Hypothalamus (tissue), 51 donors: ENCODE results near the gene CACNB4.

Experiments
- DNase-seq, 51 donors: peaks; one replicate each; lab custom pipeline; 2025; lab: John Stamatoyannopoulos, UW

Gene CACNB4

DNA sequence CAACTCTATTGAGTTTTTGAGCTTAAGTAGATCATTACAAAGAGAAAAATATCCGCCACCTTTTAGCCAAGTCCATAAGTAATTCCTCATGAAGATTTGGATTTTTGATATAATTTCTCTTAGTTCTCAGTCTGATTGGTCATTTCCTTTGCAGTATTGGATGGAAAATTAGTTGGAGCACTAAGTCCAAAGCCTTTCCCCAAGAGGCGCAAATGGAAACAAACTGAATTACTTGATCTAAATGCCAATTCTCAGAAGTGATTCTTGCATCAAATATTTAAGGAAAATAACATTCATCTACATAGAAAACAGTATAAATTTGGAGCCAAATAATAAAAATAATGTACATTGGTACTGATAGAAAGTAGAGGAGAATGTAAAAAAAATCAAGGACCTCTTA is 115.6 kb downstream of the CACNB4 start:
- DNase-seq = no peak

DNA sequence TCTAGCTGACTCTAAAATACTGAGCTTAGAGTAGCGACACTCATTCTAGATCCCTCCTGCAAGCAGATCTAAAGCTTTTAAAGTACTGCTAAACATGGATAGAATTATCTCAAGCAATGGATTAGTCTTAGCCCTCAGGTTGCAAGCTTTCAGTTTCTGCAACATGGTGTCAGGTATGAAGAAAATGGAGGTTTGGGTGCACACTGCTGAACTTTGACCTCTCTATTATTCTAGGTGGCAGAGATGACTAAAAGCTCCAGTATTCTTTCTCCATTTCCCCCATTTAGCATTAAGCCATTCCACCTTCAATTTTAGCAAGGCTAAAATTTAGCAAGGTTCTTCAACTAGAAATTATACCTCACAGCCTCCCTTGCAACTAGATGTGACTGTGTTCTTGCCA is 117.0 kb downstream of the CACNB4 start:
- no peak for DNase-seq

DNA sequence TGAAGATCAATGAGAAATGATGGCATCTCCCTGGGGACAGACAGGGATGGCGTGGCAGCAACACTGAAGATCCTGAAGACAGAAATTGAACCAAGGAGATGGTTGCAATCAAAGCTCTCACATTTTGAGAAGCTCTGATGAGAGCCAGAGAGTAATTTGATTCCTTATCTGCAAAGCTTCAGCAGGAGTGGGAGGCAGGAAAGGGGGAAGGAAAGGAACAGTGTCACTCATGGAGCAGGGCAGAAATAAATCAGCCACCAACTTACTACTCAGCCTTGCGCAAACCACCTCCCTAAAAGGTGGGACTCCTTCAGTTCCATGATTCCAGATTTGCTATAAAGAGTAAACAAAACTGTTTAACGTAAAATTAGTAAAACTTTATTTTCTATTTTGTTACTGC is 119.2 kb downstream of the CACNB4 start:
- DNase-seq = peak in 1 of 51 donors; percentile 27

DNA sequence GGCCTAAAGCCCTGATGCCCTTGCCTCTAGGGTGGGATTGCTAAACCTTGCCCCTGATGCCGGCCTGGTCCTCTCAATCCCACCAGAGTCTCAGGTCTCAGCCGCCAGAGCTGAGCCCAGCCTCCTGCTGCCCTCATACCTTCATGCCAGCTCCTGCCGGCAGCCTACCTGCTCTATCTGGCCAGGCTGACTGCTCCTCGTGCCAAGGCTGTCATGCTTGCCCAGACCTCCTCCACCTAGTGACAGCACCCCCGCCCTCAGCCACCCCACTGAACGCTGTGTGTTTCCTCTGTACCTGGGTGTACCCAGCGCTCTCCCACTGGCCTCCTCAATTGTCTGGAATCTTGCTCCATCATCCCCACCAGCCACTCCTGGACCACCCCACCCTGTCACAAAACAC is 120.1 kb downstream of the CACNB4 start:
- DNase-seq = no peak

DNA sequence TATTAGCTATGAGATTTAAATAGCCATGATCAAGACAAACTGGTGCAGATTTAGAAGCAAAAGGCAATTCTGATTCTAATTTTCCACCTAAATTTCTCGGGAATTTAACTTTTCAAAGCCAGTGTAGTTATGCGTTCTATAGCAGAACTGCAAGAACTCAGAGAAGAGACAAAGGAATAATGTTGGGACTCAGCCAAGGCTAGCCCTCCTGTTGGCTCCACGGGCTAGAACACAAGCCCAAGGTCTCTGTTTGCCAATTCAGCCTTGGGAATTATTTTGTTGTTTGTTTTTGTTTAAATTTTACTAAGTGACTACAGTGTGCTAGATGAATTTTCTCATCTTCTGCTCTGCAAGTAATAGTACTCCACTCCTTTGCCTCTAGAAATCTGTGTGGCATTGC is 121.2 kb downstream of the CACNB4 start:
- no peak for DNase-seq

DNA sequence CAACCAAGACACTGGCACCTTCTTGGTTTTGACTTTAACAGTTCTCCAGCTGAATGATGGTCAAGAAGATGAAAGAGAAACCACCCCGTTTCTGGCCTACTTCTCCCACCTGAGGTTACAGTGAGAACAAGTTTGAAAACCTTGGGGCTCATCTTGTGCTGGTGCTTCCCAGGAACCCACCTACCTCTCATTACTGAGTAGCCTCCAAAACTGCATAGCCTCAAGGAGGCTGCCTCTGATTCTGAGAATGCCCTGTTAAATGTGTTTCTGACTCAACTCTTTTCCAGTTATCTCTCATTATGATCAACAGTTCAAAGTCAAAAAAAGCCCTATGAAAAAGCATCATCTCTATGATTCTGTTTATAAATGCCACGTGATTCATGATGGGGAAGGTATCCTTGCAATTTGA is 121.9 kb downstream of the CACNB4 start:
- no peak for DNase-seq

DNA sequence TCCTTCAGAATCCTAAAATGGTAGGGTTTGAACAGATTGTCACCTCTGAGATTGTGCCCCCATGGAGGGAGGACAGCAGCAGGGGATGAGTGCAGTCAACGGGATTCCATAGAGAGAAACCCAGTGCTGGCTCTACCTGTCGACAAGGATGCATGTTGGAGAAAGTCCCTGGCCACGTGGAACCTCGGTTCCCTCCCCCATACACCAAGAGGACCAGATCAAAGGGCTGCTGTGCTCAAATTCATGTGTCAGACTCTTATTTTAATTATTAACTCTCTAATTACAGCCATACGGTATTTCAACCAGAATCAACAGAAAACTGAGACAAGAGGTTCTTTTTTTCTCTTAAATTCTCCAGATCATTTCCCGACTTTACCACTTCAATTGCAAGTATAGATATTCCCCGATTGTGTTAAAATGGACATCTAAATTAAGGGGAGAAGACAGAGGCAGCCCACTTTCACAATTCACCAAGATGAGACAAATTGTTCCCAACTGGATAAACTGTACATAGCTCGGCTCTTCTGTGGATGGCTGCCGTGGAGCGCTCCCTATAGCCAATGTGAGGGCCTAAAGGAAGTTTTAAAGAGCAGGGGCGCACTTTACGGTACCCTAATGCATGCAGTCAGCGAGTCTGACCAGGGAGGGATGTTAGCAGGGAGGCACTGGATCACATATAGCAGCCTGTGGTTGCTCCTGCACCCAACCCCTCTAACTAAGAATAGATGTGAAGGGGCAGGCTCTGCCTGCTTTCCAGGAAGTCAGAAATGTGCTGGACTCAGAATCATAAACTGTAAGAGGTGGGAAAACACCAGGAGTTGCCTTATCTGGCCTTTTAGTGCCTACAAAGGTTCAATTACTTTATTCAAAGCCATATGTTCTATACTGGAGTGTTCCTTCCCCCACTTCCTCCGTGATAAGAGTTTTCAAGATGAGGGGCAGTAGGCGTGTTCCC is 123.1 kb downstream of the CACNB4 start:
- no peak for DNase-seq

DNA sequence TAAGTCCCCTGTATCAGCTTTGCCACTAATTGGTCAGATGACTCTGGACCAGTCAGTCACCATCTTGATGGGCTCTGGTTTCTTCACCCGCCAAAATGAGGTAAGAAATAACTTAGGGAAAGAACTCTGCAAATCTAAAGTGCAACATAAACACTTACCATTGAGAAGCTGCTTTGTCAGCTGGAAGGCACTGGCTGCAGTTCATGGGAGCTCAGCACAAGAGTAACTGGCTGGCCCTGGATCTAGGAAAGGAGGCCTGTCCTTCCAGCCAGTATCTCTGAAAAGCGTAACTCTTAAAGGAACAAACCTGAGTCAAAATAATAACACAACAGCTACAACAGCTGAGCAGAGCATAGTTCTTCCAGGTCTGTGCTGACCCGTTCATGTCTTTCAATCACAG is 123.9 kb downstream of the CACNB4 start:
- DNase-seq = no peak

DNA sequence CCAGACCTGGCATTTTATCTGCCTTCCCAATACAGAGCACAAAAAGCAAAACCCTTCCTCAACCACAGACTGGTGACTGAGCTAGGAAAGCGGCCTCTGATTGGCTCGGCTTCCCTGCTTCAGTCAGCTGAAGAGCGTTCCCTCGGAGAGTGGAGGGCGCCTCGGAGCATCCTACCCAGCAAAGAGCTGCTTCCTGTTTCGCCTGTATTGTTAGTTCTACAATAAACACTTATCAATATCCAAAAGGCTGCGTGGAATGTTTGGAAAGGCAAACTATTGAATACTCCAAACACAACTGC is 125.0 kb downstream of the CACNB4 start:
- peak in 46 of 51 donors; percentile 3 to 89 (median 54) for DNase-seq

DNA sequence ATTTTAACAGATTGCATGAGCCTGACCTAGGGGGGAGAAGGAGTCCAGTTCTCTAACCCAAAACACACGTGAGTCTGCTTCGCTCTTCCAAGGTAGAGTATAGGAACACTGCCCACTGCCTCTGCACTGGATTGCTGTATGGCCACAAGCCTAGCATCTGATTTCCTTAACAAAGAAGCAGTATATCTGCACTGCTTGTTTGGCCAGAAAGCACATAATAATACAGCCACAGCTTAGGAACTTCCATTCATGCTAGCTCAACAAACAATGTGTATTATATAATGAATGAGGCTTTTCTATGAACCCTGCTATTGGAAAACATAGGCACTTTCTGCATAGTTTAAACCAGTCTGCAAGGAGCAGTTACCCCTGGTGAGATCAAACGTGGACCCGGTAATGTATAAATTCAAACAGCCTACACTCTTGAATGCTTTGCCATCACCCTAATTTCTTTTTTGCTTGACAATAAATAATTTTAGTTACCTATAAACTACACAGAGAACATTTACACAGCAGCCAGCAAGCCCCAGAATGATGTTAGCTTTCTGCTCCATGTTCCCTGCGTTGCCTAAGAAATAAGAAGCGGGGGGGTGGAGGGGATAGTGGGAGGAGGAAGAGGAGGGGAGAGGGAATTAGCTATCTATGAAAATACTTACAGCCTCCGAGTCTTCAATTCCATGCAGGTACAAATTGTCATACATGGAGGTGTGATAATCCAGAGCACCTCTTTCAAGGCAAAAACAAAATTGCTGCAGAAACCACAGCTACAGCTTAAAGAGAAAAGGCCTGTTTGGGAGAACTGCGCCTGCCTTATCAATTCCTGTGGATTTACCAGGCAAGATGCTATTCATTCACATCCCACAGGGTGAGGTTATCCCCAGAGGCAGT is 125.6 kb downstream of the CACNB4 start:
- peak in 14 of 51 donors; percentile 4 to 89 (median 18) for DNase-seq

DNA sequence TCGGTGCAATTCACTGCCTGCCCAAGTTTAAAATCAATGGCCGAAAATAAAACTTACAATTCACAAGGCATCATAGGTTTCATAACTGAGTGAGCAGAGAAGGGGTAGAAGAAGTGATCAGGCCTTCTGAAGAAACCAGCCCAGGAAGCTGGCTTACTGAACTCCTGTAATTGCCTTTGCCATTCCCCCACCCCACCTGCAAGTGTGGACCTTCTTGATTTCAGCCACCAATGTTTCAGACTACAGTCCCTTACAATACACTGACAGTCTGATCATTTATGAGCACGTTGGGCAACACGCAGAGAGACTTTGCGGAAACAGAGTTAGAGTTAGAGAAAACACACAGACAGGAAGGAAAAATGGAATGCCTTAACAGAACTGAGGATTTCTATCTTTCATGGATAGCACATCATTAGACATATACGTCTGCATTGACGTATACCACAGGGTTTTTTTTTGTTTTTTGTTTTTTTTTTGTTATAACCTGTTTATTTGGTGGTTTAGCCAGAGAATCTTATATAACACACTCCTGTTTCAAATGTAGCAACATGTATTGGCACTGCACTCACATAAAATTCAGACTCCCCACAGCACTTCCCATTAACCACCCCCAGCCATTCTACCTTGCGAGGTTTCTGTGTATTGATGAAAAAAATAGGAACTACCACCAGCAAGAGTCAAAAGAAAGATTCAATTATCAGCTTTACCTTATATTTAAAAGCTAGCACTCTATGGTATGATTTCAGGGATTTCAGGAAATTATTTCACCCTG is 126.4 kb downstream of the CACNB4 start:
- peak in 2 of 51 donors; percentile 10 to 62 for DNase-seq

DNA sequence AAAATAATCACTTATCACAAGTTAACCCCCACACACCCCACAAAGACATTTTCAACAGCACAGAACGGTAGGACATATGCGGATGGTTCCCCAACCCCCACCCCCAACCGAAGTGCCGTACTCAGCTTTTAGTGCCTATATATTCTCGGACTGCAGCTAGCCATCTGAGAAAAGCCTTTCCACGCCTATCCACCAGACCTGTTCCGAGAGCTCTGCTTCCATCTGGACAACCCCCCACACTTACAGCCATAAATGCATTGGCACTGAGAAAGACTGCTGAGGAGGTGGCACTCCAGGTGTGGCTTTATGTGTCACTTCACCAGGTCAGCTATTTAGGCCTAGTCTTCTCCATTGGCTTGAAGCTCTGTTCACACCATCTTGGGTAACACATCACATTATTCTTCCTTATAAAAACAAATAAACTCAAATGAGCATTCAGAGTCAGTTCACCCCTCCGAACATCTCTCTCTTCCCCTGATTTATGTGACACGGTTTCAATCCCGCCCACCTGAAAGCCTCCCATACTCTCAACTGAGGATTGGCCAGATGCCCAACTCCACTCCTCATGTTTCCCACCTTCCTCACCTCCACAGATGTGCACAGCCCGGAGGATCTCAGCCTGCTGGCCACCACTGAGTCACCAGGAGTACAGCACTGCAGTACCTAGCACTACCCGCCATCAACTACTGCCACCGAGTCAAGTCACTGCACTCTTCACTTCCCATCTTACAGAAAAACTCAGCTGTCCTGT is 127.4 kb downstream of the CACNB4 start:
- DNase-seq = peak in 1 of 51 donors; percentile 48

DNA sequence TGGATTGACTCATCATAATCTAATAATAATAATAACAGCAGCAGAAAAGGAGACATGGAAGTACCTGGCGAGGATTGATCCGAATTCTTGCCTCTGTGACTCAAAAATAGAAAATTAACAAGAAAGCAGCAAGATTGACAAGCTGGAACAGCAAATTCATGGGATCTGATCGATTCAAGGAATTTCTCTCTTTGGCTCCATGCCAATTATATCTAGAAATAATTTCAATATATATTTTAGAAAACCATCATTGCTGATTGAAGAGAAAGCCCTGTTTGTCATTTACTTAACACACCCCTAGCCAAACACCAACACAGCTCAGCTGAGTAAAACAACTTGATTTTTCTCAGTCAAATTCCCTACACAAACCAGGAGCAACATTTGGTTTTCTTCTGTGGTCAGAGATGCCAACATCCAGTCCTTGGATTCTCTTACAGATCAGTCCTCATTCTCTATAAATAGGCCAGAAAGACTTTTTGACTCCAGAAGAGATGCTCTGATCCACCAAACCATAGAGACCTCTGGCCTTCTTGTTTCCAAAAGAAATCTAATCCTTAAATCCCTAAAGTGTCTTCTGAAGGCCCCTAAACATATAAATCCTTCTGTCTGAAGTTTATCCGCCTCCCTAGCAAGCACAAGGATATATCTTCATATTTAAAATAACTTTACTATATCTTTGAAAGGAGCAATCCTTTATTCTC is 129.9 kb downstream of the CACNB4 start:
- DNase-seq = no peak

DNA sequence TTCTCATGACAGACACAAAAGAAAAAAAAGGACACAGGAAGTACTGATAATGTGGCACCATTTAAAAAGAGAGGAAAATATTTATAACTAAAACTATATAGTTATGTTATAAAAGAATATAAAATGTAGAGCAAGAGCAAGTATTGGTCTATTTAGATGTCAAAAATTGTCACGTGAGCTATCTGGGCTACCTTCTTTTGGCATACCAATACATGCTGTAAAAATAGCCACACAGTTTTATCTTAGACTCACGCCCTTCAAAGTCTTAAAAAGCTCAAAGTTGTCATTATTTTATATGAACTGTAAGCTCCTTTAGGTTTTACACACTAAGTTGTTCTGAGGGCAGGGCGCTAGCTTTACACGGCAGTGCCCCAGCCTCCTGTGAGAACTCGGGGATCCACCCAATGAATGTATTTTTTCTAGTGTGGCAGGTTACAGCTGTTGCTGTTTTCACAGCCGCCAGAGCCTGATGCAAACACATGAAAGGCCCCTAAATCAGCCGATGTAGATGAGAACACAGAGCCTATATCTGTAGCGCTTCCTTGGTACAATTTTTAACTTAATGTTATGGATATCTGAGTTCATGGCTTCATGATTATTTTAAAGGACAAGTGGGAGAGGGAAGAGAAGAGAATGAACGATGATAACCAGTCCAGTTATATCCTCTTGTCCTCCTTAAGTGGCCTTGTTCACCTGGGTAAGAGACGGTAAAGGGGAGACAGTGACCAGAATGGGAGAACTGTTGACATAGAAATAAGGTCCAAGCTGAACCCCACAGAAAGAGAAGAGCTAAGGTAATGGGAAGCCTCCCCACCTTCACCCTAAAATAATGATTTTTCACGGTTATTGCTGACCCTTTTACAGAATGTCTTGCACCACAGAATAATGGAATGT is 130.8 kb downstream of the CACNB4 start:
- DNase-seq = no peak

DNA sequence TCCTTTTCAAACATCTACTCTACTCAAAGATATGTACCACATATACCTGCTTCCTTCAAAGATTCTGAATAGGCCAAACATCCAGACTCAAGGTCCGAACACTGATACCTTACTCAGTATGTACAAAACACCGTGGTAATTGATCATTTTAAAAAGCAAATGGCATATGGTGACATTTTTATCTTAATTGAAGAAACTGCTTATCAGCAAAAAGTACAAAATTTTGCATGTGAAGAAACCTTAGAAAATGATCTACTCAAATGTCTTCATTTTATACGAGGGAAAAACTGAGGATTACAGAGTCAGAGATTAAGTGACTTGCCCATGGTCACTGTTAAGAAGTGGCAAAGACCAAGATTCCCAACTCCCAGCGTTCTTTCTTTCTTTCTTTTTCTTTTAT is 133.0 kb downstream of the CACNB4 start:
- no peak for DNase-seq

DNA sequence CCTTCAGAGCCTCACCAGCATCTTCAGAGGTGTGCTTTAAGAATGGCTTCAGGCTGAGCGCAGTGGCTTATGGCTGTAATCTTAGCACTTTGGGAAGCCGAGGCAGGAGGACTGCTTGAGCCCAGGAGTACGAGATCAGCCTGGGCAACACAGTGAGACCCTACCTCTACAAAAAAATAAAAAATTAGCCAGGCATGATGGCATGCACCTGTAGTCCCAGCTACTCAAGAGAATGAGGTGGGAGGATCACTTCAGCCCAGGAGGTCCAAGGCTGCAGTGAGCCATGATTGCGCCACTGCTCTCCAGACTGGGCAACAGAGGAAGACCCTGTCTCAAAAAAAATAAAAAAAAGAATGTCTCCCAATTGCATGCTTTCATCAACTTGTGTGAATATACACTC is 137.3 kb downstream of the CACNB4 start:
- DNase-seq = no peak

DNA sequence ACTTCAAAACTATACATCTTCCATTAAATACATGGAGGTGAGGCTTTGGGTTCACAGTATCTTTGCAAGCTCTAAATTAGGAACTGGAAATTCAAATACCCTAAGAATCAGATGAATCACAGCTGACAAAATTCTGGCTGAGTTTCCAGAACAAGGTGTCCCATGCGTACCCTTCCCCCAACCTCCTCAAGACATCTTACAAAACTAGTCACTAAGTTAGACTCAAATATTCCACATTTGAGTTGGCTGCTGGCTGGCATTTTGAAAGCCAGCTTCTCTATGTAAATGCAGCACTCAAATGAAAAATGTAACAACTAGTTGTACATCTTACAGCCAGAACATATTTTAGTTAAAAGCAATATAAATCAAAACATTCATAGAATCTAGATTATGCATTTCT is 139.6 kb downstream of the CACNB4 start:
- DNase-seq = no peak

DNA sequence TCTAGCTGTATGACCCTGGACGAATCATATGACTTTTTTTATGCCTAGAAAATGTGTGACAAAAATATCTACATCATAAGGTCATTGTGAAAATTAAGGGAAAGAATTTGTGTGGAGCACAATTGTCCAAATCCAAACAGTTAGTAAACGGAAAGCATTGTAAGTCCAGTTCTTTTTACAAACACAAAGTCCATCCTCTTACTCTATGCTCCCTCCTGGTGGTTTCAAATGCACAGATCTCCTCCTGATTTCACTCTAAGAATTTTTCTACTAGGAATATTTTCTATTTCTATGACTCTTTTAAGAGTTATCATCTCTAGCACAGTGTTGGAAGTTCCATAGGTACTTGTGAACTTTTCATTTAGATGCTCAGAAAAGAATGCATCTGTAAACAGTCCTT is 145.4 kb downstream of the CACNB4 start:
- no peak for DNase-seq
